HPDE6-E6E7 (cell line): ENCODE data around the gene PI4KA.

Source experiments
- DNase-seq: peaks from one replicate; pipeline ENCODE4 v3.0.0; 2011; ENCODE audit warnings: missing footprints; ENCODE audit errors: extremely low spot score

Gene PI4KA

GRCh38 chr22:20816559-20816958, 42.1 kb downstream of the PI4KA start:
- DNase-seq: no peak

GRCh38 chr22:20815477-20816050, 43.0 kb downstream of the PI4KA start:
- DNase-seq: no peak

GRCh38 chr22:20814221-20814808, 44.3 kb downstream of the PI4KA start:
- DNase-seq: no peak

- DNase-seq: no peak
Measured at GRCh38 chr22:20813056-20813455, 45.6 kb downstream of the PI4KA start.

GRCh38 chr22:20811971-20812660, 46.5 kb downstream of the PI4KA start:
- DNase-seq: no peak

- DNase-seq: no peak
Measured at GRCh38 chr22:20811171-20811570, 47.4 kb downstream of the PI4KA start.

- no peak for DNase-seq
Measured at GRCh38 chr22:20810645-20811044, 48.0 kb downstream of the PI4KA start.

- DNase-seq: no peak
Measured at GRCh38 chr22:20809538-20810185, 48.9 kb downstream of the PI4KA start.

GRCh38 chr22:20808844-20809243, 49.8 kb downstream of the PI4KA start:
- DNase-seq: no peak

- DNase-seq: no peak
Measured at GRCh38 chr22:20807315-20807752, 51.3 kb downstream of the PI4KA start.

- DNase-seq: no peak
Measured at GRCh38 chr22:20805972-20806471, 52.6 kb downstream of the PI4KA start.

- no peak for DNase-seq
Measured at GRCh38 chr22:20804650-20805049, 54.0 kb downstream of the PI4KA start.

- DNase-seq: no peak
Measured at GRCh38 chr22:20803696-20804324, 54.8 kb downstream of the PI4KA start.

- no peak for DNase-seq
Measured at GRCh38 chr22:20802922-20803553, 55.6 kb downstream of the PI4KA start.

- no peak for DNase-seq
Measured at GRCh38 chr22:20802452-20802851, 56.2 kb downstream of the PI4KA start.

GRCh38 chr22:20799449-20799848, 59.2 kb downstream of the PI4KA start:
- DNase-seq: no peak

- no peak for DNase-seq
Measured at GRCh38 chr22:20798974-20799373, 59.6 kb downstream of the PI4KA start.

- no peak for DNase-seq
Measured at GRCh38 chr22:20798218-20798617, 60.4 kb downstream of the PI4KA start.

GRCh38 chr22:20796731-20797130, 61.9 kb downstream of the PI4KA start:
- DNase-seq: no peak

GRCh38 chr22:20794650-20795413, 63.8 kb downstream of the PI4KA start:
- no peak for DNase-seq
